Inferior parietal cortex (tissue), 1 donor: ENCODE data around the gene CPNE9.

Experiments used
- DNase-seq: peaks from one replicate; pipeline ENCODE4 v3.0.0-alpha.2; 2016; ENCODE audit errors: extremely low spot score

CPNE9 gene

GRCh38 chr3:9715764-9716437 lies 12.3 kb downstream of the CPNE9 start:
- peak; percentile 74 for DNase-seq

DNA sequence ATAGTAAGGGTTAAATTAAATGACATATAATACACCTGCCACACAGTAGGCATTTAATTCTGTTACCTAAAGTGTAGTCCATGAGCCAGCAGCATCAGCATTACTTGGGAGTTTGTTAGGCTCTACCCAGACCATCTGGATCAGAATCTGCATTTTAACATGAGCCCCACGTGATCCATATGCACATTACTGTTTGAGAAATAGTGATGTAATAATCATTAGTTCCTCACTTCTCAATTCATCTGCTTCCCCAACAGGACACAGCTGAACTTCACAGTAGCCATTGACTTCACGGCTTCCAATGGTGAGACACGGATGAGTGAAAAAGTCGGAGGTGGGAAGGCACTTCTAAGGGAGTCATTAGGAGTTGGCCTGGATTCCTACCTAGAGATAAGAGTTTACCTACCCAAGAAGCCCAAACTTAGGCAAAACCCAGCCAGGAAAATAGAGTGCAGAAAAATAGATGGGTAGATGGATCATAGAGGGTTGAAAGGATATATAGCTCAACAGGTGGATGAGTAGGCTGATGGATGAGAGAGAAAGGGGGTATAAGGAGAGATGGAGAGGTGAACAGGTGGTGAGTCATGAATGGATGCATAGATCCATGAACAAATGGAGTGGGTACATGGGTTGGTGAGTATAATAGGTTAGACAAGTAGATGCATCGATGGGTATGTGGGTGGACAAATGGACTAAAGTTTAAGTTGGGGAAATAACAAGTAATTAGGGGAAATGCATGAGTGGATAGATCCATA lies 13.3 kb downstream of the CPNE9 start:
- no peak for DNase-seq

- no peak for DNase-seq
Measured at GRCh38 chr3:9717563-9717962, 13.9 kb downstream of the CPNE9 start.

DNA sequence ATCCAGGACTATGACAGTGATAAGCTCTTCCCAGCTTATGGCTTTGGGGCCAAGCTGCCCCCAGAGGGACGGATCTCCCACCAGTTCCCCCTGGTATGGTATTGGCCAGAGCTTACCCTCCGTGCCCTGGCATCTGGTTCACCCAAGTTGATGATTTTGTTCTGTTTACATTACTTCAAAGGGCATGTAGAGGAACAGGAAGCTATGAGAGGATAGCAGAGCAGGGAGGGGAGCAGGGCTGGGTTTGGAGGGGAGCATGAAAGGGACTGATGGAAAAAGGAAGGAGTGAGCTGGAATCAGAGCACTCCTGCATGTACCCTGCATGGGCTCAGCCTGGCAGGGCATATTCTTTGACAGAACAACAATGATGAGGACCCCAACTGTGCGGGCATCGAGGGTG lies 14.5 kb downstream of the CPNE9 start:
- no peak for DNase-seq

DNA sequence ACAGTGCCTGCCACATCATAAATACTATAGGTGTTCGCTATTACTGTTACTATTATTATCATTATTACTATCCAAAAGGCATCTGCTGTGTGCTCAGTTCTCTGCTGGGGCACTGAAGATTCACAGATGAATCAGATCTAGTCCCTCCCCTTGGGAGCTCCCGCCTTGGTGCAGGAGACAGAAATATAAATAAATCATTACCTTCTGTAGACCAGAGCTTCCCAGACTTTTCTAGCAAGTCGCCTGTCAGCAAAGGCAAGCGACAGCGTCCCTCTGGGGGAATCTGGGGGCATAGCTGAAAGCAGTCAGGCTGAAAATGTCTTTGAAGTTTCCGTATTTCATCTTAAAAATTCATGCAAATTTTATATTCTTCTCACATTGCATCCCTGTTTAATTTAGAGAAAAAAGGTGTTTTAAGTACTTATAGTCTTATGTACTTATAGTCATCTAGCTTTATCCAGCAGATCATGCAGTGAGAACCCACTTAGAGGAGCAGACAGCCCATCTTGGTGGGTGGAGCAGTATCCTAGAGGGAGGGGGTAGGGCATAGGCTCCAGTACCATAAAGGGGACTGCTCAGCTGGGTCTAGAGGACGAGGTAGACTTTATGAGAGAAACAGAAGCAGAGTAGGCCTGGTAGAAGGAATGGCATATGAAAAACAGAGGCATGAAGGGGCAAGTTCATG lies 17.5 kb downstream of the CPNE9 start:
- DNase-seq, result no peak

- no peak for DNase-seq
Measured at GRCh38 chr3:9721700-9722060, 18.0 kb downstream of the CPNE9 start.

DNA sequence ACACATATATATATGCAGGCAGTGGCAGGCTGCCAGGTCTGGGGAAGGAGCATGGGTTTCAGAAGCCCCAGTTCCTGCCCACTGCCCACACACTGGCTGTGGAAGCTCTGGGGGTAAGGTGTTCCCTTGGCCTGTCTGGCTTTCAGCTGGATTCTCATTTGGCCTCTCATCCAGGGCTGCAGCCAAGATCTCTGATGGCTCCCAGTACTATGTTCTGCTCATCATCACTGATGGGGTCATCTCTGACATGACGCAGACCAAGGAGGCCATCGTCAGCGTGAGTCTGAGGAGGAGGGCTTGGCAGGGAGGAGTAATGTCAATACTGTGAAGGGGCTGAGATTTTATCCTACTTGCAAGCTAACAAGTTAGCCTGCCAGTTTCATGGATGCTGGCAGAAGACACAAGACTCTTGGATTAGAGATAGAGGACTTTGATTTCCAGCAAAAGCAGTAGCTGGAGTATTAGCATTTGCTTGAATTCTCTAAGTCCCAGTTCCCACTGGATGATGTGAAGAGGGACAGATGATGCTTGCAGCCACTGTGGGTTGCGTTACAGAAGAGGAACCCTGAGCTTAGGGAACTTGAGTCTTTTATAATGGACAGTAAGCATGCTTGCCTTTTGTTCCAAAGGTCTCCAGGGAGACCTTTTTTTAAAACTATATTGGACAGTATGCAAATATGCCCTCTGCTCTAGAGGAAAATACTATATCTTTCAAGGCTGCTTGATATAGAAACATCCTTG lies 22.3 kb downstream of the CPNE9 start:
- DNase-seq, result no peak

DNA sequence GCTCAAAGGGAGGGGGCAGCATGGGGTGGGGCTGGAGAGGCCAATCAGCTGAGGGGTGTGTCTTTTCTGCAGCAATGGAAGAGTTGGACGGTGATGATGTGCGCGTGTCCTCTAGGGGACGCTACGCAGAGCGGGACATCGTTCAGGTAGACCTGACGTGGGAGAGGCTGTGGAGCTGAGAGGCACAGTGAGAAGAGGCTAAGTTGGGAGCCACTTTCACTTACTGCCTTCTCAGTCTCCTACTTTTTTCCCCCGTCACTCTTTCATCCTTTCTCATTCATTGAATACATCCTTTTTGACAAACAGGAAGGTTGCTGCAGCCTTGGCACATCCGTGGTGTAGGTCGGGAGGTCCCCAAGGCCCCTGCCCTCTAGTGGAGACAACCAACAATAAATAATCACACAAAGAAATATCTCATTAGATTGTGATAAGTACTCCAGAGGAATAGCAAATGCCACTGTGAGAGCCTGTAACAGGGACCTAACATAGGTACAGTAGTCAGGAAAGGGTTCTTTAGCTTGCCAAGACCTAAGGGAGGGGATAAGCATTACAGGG lies 23.5 kb downstream of the CPNE9 start:
- DNase-seq, result no peak

GRCh38 chr3:9727743-9728142 lies 24.1 kb downstream of the CPNE9 start:
- no peak for DNase-seq

GRCh38 chr3:9729419-9729818 lies 25.8 kb downstream of the CPNE9 start:
- no peak for DNase-seq

GRCh38 chr3:9730657-9731205 lies 27.1 kb downstream of the CPNE9 start:
- no peak for DNase-seq

DNA sequence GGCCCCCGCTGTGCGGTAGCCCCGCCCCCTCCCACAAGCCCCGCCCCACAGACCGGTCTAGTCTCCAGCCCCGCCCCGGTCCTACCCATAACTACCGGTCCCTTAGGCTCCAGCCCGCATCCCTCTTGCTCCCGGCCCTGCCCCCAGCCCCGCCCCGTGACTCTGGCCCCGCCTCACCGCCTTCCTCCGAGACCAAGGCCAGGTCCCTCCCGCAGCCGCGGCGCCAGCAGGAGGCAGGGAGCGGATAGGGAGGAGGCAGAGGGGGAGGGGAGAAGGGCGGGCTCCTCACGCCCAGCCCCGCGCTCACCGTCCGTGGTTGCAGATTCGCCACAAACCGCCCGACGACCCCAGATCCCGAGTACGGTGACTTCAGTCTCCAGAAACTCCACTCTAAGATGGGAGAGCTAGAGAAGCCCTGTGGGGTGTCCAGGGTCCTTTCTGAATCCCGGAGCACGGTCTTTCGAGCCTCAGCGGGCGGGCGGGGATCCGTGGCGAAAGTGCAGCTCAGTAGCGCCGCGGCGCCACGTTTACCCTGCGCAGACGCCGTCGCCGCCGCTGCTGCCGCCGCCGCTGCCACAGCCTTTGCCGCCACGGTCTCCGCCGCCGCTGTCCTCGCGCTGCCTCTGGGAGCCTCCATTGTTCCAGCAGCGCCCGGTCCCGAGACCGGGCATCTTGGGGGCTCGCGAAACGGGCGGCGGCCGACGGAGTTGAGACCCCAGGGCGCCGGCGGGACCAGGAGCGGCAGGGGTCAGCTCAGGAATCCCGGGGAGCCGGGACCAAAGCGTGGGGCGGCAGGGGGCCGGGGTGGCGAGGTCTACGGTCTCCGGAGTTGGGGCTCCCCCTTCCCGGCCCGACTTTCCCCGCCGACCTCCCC lies 27.8 kb downstream of the CPNE9 start, which contains the start of gene BRPF1:
Gene BRPF1, plus strand, starts transcription at position 530 of the 874 bp plus-strand sequence. CDS start 2,406 bp downstream, outside the sequence.
- DNase-seq, result peak; percentile 91

- no peak for DNase-seq
Measured at GRCh38 chr3:9732080-9732739, 28.6 kb downstream of the CPNE9 start.

- no peak for DNase-seq
Measured at GRCh38 chr3:9732740-9733115, 29.1 kb downstream of the CPNE9 start.

DNA sequence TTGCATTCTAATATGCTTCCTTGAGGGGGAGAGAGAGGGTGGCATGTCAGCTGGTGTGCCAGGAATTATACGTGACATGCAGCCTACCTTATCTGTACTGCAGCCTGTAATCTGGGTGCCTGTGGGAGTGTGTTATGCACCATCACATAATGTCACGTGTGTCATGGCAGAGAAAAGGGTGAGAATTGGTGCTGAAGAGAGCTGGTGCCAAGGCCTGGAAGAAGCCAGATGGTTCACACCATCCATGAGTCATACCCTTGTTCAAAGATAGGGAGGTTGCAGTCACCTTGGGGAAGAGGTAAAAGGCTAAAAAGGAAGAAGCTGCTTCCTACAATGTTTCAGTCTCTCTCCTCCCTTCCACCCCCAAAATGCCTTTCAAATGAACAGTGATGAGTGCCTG lies 33.2 kb downstream of the CPNE9 start:
- DNase-seq, result no peak

DNA sequence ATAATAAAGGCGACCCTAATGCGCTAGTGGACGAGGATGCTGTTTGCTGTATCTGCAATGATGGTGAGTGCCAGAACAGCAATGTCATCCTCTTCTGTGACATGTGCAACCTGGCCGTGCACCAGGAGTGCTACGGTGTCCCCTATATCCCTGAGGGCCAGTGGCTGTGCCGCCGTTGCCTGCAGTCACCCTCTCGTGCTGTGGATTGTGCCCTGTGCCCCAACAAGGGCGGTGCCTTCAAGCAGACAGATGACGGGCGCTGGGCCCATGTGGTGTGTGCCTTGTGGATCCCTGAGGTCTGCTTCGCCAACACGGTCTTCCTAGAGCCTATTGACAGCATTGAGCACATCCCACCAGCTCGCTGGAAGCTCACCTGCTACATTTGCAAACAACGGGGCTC lies 35.5 kb downstream of the CPNE9 start:
- DNase-seq, result no peak

- no peak for DNase-seq
Measured at GRCh38 chr3:9742560-9742959, 38.9 kb downstream of the CPNE9 start.

GRCh38 chr3:9743548-9743947 lies 39.9 kb downstream of the CPNE9 start:
- no peak for DNase-seq

DNA sequence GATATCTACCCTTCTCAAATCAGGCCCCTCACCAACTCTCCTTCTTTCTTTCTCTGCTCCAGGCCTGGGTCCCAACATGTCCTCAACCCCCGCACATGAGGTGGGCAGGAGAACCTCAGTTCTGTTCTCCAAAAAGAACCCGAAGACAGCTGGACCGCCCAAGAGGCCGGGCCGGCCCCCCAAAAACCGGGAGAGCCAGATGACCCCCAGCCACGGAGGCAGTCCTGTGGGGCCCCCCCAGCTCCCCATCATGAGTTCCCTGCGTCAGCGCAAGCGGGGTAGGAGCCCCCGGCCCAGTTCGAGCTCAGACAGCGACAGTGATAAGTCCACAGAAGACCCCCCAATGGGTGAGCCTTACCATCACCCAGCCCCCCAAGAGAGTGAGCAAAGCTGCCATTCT lies 40.5 kb downstream of the CPNE9 start:
- no peak for DNase-seq

DNA sequence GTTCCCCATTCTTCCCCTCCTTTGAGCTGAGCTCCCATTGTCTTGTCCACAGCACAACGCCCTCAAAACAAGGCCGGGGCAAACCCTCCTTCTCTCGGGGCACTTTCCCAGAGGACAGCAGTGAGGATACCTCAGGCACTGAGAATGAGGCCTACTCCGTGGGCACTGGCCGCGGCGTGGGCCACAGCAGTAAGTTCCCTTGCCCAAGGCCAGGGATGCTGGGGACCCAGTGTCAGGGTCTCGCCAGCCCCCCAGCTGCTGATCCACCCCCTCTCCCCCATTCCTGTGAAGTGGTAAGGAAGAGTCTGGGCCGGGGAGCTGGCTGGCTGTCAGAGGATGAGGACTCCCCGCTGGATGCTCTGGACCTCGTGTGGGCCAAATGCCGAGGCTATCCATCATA lies 41.9 kb downstream of the CPNE9 start:
- DNase-seq, result no peak
